Gastrocnemius medialis (tissue), 4 donors: ENCODE data around the gene FYB1.

ENCODE experiments used
- POLR2A ChIP-seq, 2 donors: fragments of 450-650 bp; IDR thresholded peaks; one replicate each; pipeline ENCODE4 v1.6.1; 2017; ENCODE audit warnings: antibody characterized with exemption in 2 of 2, mild to moderate bottlenecking in 2 of 2, moderate library complexity in 2 of 2
- TF ChIP-seq, protein P1 (sequence below), 5 experiments: fragments of 450-650 bp in 3 of 5; fragments of 200-600 bp in 2 of 5; sonication (generic) in 2 of 5; IDR thresholded peaks in 4 of 5; conservative IDR thresholded peaks in 1 of 5; 1 replicate in 4 of 5; 2 replicates in 1 of 5; pipeline ENCODE4 v1.5.1; 2016 to 2019; ENCODE audit warnings: antibody characterized with exemption in 5 of 5, mild to moderate bottlenecking in 3 of 5, moderate library complexity in 3 of 5

DNA sequence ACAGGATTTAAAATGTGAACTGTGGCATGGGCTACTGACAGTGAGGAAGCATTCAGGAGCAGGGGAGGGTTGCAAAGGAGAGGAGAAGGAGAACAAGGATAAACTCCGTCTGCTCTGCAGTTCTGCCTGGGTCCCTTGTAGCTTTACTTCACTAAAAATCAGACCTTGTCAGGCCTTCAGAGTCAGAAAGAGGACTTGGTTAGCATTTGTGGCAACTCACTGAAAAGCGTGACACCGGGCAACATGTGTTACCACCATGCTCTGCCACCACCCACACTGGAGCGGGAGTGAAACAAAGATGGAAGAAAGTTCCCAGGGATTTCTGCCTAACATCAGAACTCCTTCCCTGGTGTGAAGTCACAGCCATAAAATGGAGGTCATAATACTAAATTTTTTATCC is 19.3 kb downstream of the FYB1 start:
- TF ChIP-seq, protein P1, sequence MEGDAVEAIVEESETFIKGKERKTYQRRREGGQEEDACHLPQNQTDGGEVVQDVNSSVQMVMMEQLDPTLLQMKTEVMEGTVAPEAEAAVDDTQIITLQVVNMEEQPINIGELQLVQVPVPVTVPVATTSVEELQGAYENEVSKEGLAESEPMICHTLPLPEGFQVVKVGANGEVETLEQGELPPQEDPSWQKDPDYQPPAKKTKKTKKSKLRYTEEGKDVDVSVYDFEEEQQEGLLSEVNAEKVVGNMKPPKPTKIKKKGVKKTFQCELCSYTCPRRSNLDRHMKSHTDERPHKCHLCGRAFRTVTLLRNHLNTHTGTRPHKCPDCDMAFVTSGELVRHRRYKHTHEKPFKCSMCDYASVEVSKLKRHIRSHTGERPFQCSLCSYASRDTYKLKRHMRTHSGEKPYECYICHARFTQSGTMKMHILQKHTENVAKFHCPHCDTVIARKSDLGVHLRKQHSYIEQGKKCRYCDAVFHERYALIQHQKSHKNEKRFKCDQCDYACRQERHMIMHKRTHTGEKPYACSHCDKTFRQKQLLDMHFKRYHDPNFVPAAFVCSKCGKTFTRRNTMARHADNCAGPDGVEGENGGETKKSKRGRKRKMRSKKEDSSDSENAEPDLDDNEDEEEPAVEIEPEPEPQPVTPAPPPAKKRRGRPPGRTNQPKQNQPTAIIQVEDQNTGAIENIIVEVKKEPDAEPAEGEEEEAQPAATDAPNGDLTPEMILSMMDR (IDR thresholded peaks at IDR 0.05 in 4 of 5, conservative IDR thresholded peaks at IDR 0.05 in 1 of 5): no peak
- TF ChIP-seq POLR2A (IDR thresholded peaks at IDR 0.05): no peak
